Measurements from ENCODE around the gene TRPV3.

Gene TRPV3

DNA sequence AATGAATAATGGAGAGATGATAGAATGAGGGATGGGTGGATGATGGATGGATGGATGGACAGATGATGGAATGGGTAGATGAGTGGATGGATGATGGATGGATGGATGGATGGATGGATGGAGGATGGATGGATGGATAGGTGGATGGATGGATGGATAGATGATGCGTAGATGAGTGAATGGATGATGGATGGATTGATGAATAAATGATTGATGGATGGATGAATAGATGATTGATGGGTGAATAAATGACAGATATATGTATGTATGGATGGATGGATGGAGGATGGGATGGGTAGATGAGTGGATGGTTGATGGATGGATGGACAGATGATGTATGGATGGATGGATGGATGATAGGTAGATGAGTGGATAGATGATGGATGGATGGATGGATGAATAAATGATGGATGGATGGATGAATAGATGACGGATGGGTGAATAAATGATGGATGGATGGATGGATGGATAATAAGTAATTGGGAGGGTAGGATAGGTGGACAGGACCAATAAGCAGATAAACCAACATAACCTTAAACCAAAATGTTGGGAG, 7.9 kb downstream of the TRPV3 start:
- DNase-seq (ENCODE audit: insufficient read length, low spot score) (no peak), FAIRE-seq (peak; percentile 84)

DNA sequence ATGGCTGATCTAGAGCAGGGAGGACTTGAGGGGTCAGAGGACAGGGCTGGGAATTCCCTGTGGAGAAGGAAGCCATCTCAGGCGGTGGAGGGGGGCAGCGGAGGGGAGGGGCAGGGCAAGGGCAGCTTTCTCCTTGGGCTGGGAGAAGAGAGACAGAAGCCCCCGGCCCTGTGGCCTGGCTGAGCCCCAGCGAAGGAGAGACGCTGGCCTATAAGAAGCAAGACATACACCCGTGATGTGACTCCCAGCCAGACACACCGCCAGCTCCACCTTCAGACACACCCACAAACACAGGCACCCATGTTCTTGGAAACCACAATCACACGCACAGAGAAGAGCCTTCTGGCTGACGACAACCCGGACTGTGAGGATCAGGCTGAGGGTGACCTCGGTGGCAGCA, 10.0 kb downstream of the TRPV3 start:
- DNase-seq (ENCODE audit: insufficient read length, low spot score) (no peak), FAIRE-seq (no peak)

DNA sequence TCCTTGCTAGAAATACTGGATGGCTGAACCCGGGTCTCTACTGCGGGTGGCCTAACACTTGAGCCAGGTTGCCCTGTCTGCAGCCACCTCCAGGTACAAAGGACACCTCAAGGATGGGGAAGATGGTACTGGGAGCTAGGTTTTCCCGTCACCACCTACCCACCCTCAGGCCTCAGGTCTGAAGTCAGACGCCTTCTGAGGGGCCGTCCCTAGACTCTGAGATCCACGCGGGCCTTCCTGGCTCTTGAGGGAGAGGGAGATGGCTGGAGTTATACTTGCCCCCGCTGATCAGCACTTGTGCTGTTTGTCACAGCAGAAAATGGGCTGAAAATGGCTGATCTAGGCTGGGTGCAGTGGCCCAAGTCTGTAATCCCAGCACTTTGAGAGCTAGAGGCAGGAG, 10.6 kb downstream of the TRPV3 start:
- DNase-seq (ENCODE audit: insufficient read length, low spot score) (no peak), FAIRE-seq (no peak)

DNA sequence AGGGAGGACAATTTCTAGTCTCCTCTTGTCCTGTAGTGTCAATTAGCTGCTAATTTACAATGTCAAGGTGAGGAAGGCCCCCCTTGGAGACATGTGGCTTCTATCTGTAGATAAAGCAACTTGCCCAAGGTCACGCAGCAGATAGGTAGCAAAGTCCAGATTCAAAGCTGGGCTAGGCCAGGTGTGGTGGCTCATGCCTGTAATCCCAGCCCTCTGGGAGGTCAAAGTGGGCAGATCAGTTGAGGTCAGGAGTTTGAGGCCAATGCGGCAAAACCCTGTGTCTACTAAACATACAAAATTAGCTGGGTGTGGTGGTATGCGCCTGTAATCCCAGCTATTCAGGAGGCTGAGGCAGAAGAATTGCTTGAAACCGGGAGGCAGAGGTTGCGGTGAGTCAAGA, 11.1 kb downstream of the TRPV3 start:
- DNase-seq (ENCODE audit: insufficient read length, low spot score), result no peak
- FAIRE-seq, result no peak

DNA sequence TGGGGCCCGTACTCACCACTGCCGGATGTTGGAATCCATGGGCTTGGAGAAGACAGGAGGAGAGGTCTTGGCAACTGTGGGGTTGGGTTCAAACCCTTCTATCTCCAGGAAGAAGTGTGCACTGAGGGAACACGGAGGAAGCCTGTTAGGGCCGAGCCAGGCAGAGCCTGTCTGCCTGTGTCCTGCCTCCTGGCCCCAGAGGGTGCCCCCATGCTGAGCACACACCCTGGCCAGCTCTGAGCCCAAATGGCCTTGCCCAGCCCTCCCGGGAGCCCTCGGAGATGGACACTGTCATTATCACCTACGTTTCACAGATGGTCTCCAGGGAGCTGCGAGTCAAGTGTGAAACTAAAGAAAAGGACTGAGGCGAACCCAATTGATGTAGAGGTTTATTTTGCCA, 12.5 kb downstream of the TRPV3 start:
- FAIRE-seq, result no peak

DNA sequence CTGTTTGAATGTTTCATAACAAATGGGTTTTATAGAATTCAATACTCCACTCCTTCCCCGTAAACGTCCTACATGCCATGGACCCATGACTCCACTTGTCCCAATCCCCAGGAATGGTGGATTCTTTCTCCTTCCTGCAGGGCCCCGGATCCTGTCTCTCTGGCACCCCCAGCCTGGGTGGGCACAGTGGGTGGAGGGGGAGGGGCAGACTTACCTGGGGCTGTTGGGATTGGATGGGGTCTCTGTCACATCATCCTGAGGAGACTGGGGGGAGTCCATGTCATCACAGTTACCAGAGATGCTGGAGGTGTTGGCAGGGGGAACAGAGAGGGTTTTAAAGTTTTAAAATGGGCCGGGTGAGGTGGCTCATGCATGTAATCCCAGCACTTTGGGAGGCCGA, 13.2 kb downstream of the TRPV3 start:
- FAIRE-seq (no peak), DNase-seq (ENCODE audit: insufficient read length, low spot score) (no peak)

More for the DNA sequence above, 12.5 kb downstream of the TRPV3 start:
- DNase-seq (ENCODE audit: insufficient read length, low spot score), result no peak

DNA sequence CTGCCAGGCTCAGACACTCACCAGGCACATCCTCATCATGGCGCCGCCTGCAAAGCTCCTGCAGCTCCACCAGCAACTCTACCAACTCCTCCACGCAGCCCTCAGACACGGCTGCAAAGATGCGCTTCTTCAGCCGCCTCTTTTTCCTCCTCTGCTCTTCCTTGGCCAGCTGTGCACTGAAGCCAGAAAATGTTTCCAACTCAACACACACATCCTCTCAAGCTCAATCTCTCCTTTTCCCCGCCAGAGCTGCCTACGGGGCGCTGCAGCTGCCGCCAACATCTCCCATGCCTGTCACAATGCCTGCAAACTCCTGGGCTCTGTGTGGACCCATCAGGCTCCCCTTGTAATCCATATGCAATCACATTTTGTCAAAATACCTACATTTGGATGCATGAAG, 14.2 kb downstream of the TRPV3 start:
- FAIRE-seq (no peak), DNase-seq (ENCODE audit: insufficient read length, low spot score) (no peak)

DNA sequence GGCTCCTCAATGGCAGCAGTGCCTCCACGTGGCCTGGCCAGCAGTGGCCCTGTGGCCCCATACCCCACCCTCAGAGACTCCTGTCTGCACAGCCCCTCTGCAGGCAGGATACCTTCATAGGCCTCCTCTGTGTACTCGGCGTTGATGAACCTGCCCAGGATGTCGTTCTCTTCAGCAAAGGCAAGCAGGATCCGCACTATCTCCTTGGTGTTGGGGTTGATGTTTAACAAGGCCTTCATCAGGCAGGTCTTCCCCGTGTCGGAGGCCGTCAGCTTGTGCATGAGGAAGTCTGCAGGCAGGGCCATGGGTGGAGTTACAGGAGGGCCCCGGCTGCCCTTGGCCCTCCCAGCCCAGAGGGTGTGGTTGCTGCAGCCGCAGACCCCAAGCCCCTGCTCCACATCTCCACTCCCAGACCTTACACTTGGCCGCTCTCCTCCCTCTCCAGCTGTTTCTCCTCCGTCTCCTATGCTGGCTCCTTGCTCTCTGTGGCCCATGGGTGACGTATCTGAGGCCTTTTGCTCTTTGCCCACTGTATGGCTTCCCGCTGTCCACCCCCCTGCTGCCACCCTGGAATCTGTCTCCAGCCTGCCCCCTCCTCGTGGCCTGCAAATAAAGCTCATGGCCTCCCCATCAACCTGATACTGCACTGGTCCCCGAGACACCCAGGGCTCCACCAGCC, 15.1 kb downstream of the TRPV3 start:
- no peak for DNase-seq (ENCODE audit: insufficient read length, low spot score)
- FAIRE-seq, result no peak

DNA sequence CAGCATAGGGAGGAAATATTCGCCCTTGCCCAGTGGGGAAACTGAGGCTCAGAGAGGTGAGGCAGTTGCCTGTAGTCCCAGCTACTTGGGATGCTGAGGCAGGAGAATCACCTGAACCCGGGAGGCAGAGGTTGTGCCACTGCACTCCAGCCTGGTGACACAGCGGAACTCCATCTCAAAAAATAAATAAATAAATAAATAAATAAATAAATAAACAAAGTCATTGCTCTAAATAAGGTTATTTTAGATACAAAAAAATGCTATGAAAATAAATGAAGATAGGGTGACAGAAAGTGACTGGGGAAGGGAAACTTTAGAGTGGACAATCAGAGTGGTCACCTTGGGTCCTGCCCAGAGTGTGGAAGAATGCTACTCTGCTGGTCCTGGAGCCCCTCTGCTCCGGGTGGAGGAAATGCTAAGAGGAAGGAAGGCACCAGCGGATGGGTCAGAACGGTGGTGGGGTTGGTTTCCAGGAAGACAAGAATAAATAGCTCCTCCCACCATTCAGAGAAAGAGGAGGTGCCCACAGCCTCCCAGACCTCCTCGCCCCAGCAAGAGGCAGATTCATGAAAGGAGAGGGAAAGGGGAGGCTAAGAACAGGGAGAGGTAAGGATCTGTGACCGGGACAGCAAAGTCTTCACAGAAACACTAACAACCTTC, 17.6 kb downstream of the TRPV3 start:
- FAIRE-seq (no peak), DNase-seq (ENCODE audit: insufficient read length, low spot score) (no peak)

DNA sequence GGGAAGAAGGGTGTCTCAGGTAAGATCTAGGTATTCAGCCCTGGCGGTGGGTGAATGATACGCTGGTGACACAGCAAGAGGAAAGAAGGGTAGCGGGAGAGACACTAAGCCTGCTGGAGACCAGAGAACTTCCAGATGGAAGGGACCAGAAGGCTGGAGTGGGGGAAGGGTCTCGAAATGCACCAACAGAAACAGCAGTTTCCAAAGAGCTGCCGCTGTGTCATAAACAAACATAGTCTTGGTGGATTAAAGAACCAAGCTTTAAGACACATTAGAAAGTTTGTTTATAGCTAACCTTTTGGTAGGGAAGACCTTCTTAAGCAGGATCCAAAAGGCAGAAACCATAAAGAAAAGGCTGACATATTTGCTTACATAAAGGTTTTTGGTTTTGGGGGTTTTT, 20.9 kb downstream of the TRPV3 start:
- no peak for DNase-seq (ENCODE audit: insufficient read length, low spot score)
- FAIRE-seq, result no peak

DNA sequence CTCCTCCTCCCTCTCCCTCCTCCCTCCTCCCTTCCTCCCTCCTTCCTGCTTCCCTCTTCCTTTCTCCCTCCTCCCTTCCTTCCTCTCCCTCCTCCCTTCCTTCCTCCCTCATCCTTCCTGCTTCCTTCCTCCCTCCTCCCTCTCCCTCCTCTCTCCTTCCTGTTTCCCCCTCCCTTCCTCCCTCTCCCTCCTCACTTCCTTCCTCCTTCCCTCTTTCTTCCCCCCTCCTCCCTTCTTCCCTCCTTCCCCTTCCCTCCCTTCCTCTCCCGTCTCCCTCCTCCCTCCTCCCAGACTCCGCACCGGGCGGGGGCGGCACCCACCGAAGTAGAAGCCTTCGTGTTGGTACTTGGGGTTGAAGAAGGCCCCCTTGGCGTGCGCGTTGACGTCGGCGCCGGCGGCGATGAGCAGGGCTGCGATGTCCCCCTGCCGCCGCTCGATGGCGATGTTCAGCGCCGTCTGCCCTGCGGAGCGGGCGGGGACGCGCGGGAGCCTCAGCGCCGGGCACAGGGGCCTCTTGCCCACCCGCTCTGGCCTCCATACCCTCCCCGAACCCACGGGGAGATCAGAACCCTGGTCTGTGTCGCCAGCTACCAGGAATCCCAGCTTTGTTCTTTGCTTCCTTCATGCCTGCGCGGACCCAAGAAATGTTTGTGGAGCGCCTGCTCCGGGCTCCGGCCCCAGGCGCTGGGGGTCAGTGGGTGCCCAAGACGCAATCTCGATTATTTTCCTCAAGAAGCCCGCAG, 22.2 kb downstream of the TRPV3 start:
- no peak for FAIRE-seq
- no peak for DNase-seq (ENCODE audit: insufficient read length, low spot score)

DNA sequence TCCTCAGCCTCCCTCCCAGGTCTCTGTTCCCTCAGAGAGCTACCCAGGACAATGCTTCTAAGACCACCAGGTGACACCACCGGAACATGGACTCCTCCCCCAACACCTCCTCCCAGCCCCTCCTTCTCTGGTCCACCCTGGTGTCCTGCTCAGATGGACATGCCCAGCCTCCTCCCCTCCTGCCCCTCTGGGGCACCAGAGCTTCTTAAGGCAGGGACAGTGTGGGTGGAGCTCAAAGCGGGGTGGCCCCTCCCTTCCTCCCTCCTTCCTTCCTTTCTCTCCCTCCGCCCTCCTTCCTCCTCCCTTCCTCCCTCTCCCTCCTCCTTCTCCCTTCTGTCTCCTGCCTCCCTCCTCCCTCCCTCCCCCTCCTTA, 22.7 kb downstream of the TRPV3 start:
- FAIRE-seq, result no peak

DNA sequence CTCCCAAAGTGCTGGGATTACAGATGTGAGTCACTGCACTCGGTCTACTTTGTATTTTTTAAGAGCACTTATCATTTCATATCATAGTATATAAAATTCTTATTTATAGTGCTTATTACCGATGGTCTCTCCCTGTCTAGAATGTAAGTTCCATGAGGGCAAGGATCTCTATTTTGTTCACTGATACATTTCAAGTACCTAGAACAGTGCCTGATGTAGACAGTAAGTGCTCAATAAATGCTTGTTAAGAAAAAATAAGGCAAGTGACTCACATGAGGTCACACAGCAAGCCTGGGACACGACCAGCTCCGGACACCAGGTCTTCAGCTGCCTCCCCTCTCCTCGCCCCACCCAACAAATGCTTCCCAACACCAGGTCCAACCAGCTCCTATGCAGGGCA, 23.9 kb downstream of the TRPV3 start:
- DNase-seq (ENCODE audit: insufficient read length, low spot score) (no peak), FAIRE-seq (no peak)

More for the DNA sequence above, 22.7 kb downstream of the TRPV3 start:
- DNase-seq (ENCODE audit: insufficient read length, low spot score), result peak; percentile 38

DNA sequence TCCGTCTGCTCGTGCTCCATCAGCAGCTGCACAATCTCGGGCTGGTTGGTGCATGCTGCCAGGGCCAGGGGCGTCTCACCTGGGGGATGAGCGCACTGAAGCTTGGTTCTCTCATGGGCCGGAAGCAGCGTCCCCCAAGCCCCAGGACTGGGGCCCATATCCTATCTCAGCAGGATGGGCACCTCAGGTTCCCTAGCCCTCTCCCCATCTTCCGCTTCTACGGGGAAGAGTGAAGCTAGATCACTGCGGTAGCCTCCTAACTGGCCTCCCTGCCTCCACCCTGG, 24.8 kb downstream of the TRPV3 start:
- DNase-seq (ENCODE audit: insufficient read length, low spot score), result no peak
- FAIRE-seq, result no peak

DNA sequence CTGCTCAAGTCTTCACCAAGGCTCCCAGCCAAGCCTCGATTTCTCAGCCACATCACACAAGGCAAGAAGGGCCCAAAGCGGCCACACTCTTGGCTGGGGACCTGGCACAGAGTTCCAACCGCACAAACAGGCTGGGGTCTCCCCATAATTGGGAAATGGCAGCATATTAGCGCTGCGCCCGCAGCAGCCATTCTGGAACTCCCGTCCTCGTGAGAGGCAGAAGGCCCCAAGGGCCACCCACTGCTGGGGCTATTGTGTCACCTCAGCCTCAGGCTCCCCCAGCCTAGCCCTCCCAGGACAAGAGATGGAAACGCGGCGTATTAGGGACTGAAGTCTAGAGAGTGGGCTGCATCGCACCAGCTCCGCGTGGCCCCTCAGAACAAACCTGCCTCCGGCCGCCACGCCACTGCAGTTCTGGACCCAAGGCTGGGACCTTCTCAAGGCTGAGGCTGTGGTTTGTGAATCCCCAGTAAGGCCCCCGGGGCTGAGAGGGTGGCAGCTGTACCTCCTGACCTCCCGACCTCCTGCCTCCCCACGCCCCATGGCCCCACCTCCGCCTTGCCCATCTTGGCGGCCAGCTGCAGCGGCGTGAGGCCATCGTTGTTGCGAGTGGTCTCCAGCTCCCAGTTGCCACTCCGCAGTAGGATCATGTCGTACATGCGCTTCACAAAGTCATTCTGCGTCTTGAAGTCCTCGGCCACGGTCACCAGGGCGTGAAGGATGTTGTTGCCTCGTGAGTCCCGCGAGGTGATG, 25.3 kb downstream of the TRPV3 start:
- DNase-seq (ENCODE audit: insufficient read length, low spot score), result no peak
- no peak for FAIRE-seq

DNA sequence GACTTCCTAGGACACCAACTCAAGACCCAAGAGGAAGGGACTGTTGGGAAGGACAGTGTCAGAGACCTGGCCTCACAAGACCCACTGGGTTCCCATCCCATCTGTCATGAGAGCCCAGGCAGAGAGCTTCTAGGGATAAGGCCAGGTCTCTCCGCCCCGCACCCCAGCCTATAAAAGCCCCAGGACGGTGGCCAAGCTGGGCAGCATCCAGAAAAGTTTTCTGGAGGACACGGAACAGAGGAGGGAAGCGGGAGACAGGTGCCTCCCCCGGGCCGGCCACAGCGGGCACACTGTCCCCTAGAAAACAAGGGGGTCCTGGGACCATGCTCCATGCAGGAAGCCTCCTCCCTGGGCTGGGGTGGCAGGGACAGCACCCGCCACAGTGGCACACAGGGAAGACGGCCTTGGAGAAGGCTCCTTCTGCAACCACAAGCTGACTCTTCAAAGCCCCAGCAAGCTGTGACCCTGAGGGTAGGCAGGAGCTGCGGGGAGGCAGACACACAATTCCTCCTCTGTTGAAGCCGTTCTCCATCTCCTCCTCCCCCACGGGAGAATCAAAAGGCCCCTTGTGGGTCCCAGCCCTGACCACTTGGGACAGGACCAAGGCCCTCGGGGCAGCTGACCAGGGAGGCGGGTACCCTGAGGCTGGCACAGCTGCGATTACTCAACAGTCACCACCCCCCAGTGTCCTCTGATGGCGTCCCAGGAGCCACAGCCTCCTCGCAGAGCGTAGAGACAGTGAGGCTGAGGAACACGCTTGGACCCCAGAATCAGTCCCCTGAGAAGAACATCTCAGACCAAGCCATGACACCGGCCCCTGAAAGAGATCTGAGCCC, 26.1 kb downstream of the TRPV3 start:
- FAIRE-seq, result no peak
- DNase-seq (ENCODE audit: insufficient read length, low spot score), result no peak

DNA sequence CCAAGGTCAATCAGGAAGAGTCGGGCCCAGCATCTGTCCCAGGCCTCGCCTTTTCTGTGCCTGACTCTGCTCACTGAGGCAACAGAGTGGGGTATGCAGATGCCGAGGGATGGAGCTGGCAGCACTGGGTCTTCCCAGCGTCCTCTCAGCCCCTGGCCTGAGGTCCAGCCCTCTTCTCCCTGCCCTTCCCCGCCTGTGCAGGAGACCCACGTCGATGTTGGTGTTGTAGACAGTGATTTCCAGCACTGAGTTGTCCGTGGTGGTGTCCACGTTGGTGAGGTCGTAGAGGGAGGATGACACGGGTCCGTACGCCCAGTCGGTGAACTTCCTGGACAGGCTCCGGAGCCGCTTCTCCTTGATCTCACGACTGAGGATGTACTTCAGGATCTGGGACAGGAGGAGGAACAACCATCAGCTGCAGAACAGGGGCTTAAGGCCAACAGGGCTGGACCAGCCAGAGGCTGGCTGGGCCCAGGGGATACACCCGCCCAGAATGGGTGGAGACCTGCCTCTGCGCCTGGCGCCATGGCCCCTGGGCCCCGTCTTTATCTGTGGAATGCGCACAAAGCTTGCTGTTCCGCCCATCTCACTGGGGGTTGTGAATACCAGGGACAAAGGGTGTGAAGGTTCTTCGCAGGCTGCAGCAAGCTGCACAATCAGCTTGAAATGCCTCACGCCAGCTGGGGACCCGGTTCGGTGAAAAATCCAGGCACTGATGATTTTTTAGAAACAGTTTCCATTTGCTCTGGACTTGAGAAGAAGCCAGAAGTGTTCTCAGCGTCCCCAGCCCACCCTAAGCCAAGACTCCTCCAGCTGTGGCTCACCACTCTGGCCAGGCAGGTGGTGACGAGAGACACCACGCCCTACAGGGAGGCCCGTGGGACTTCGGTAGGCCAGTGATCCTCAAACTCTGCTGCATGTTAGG, 27.5 kb downstream of the TRPV3 start:
- DNase-seq (ENCODE audit: insufficient read length, low spot score) (no peak), FAIRE-seq (no peak)

DNA sequence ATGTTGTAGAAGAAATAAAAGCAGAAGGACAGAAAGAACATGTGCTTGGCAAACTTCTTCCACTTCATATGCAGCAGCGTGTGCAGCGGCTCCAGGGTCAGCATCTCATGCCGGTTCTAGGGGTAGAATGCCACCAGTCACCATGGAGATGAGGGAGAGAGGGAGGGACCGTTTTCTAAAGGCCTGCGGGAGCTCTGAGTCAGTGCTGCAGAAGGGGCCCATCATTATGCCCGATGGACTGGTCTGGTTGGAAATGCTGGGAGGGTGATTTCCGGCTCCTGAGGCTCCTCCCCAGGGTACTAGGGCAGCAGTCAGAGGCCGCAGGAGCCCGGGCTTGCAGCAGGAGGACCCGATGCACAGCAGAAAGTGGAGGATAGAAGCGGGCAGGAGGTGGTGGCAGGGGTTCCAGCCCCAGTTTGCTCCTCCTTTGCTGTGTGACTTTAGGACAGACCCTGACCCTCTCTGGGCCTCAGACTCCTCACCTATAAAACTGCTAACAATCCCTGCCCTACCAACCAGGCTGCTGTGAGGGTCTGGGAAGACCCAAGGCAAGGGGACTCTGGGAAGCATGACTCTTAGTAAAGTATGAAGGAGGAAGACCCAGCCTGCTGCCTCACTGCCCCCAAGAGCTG, 28.6 kb downstream of the TRPV3 start:
- DNase-seq (ENCODE audit: insufficient read length, low spot score), result no peak
- no peak for FAIRE-seq

DNA sequence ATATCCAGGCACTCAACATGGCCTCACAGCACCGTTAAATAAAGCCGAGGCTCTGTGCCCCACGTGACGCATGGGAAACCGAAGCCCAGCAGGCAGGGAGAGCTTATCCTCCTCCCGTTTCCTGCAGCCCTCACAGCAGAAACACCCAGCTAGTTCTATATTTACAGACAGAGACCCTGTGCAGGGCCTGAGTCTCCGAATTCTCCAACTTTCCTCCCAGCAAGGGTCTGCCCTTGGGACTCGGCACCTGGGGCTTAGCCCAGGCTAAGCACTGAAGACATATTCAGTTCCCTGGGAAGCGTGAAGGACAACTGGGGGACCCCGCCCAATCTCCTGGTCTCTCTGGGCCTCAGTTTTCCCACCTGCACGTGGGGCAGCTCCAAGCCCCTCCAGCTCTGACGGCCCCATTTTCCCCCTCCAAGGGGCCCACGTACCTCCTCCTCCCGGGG, 29.2 kb downstream of the TRPV3 start:
- FAIRE-seq (no peak), DNase-seq (ENCODE audit: insufficient read length, low spot score) (no peak)

Data from HTR-8/SVneo (cell line).